Left ventricle myocardium inferior (tissue), 1 donor: Measurements from ENCODE around the gene SMG5. TPM values are rescaled to one million over a fixed set of nuclear protein-coding genes. Genes with fewer than 3 reads are reported as not detected.
A peak's percentile ranks its signal among the peaks of the same experiment; 100 is the strongest.

ENCODE experiments used
- DNase-seq: peaks from one replicate; pipeline ENCODE4 v3.0.0-alpha.2; 2020
- H3K27ac ChIP-seq: fragments of 200-600 bp; replicated peaks from 2 replicates; pipeline ENCODE4 v1.8.0; 2021
- H3K27me3 ChIP-seq: fragments of 200-600 bp; 2 replicates; pipeline ENCODE4 v1.8.0; 2021; ENCODE audit warnings: low read depth
- H3K36me3 ChIP-seq: fragments of 200-600 bp; 2 replicates; pipeline ENCODE4 v1.8.0; 2021
- H3K4me1 ChIP-seq: fragments of 200-600 bp; 2 replicates; pipeline ENCODE4 v1.8.0; 2021
- H3K4me3 ChIP-seq: fragments of 200-600 bp; 2 replicates; pipeline ENCODE4 v1.8.0; 2021; ENCODE audit warnings: mild to moderate bottlenecking, moderate library complexity
- H3K9me3 ChIP-seq: fragments of 200-600 bp; replicated peaks from 2 replicates; pipeline ENCODE4 v1.8.0; 2021
- intact Hi-C: fragments of 100-400 bp; cut with micrococcal nuclease; formaldehyde crosslinking; loops from one replicate; pipeline ENCODE4 v1.11.0; 2022
- total RNA-seq: library from RNA; stranded (reverse); fragmentation: NEBNext Ultra II Directional; extraction: Animal tissue kit (Norgen Biotek cat#: 25700); gene quantifications from one replicate; pipeline ENCODE4 v1.2.1, GENCODE V29; 2021
- TF ChIP-seq, protein P1 (sequence below): fragments of 200-600 bp; IDR thresholded peaks from 2 replicates; pipeline ENCODE4 v1.8.0; 2021; ENCODE audit warnings: antibody characterized with exemption, mild to moderate bottlenecking, borderline replicate concordance
- donor health status: DM: no; HTN: yes; CAD: no; lungs with severe emphysema.

The SMG5 gene
- total RNA-seq, 1 donor from 2014 or later: 91.1 TPM

DNA sequence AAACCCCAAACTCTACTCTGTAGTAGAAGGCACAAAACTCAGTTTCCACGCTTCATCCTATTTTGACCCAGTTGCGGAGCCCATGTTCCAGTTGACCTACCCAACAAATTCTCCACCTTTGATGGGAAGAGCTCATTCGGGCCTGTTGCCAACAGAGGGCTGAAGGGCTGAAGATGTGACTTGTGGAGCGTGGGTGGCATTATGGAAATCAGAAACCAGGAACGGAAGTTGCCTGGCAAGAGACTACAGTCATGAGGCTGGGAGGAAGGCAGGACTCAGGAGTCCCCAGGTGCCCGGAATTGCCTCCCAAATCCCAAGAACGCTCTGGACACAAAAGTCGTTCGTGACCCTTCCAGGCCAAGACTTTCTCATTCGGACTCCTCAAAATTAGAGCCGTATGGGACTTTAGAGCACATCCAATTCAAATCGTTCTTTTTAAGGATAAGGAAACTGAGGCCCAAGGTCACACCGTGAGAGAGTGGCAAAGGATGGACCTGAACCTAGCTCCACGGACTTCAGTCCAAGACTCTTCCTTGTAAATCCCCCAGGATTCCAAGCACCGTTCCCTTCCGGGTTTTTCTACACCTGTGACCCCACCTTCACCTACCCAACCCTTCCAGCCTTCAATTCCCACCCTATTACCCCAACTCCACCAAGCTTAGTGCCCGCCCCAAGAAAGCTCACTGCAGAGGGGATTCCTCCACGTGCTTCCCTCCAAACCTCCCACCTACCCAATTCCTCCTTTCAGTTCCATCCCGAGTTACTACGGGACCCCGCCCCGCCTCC lies 739 bp downstream of the SMG5 start:
- TF ChIP-seq, protein P1, sequence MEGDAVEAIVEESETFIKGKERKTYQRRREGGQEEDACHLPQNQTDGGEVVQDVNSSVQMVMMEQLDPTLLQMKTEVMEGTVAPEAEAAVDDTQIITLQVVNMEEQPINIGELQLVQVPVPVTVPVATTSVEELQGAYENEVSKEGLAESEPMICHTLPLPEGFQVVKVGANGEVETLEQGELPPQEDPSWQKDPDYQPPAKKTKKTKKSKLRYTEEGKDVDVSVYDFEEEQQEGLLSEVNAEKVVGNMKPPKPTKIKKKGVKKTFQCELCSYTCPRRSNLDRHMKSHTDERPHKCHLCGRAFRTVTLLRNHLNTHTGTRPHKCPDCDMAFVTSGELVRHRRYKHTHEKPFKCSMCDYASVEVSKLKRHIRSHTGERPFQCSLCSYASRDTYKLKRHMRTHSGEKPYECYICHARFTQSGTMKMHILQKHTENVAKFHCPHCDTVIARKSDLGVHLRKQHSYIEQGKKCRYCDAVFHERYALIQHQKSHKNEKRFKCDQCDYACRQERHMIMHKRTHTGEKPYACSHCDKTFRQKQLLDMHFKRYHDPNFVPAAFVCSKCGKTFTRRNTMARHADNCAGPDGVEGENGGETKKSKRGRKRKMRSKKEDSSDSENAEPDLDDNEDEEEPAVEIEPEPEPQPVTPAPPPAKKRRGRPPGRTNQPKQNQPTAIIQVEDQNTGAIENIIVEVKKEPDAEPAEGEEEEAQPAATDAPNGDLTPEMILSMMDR: no peak
- Histone ChIP-seq H3K36me3 (peaks cover 29% of the 10 kb centered on the region), H3K4me3 (peak overlapping the region; percentile 82), H3K9me3 (no peaks in the 10 kb centered on the region), H3K27ac (peak overlapping the region; percentile 92), H3K4me1 (peaks cover 49% of the 10 kb centered on the region), H3K27me3 (no peaks in the 10 kb centered on the region)
- intact Hi-C loops: no loop called here
- DNase-seq: no peak

DNA sequence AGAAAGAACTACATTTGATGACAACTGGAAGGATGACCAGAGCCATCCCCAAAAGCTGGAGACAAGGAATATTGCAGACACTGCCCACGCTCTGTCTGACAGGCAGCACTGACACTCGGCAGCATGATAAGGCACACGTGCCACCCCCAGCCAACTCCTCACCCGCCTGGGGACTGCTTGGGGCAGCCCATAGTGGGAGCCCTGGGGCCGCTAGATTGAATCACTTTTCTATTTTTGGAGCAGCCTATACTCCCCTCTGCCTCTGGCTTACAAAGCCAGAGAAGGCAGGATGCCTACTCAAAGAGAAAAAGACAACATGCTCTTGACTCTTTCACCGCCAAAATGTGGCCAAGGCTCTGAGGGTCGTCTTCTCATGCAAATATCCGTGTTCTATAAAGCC lies 1.3 kb downstream of the SMG5 start:
- intact Hi-C loops: no loop called here
- Histone ChIP-seq H3K9me3 (no peaks in the 10 kb centered on the region), H3K4me1 (peaks cover 49% of the 10 kb centered on the region), H3K27me3 (no peaks in the 10 kb centered on the region), H3K36me3 (peaks cover 29% of the 10 kb centered on the region), H3K27ac (peak overlapping the region; percentile 92), H3K4me3 (peak overlapping the region; percentile 82)
- TF ChIP-seq, protein P1: peak; percentile 14
- DNase-seq: peak; percentile 65

DNA sequence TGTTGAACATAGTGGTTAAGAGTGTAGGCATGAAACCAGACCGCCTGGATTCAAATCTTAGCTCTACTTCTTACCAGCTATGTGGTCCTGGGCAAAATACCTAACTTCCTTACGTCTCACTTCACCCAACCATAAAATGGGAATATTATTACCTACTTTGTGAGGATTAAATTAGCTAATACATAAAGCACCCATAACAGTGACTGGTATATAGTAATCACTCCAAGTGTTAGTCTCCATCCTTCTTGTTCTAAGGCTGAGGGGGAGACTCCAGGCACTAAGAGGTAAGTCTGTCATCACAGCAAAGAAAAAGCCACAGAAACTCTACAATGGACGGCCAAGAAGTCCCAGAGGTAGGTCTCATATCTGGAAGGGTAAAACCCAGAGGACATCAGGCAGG lies 2.8 kb downstream of the SMG5 start:
- Histone ChIP-seq H3K4me1 (peaks cover 49% of the 10 kb centered on the region), H3K36me3 (peaks cover 42% of the 10 kb centered on the region), H3K4me3 (no peak overlapping the region), H3K27ac (no peak overlapping the region), H3K27me3 (no peaks in the 10 kb centered on the region), H3K9me3 (no peaks in the 10 kb centered on the region)
- no peak for DNase-seq
- TF ChIP-seq, protein P1: no peak
- intact Hi-C loops: no loop called here

DNA sequence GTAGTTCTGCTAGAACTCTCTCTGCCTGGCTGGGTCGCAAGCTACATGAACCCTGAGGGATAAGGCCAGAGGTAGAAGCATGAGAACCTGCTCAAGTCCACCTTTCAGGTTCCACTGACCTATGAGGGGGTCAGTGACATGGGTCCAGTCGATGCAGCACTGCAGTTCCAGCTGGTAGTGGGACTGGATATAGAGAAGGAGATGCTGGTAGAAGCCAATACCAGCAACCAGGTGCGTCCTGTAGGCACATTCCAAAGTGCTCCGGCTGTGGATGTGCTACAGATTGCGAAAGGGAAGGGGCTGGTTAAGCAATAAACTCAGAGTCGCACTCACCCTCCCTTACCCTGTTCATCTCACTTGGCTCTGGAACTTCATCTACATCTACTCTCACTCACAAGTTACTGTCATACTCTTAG lies 5.7 kb downstream of the SMG5 start:
- Histone ChIP-seq H3K36me3 (peaks cover 71% of the 10 kb centered on the region), H3K27me3 (no peaks in the 10 kb centered on the region), H3K4me3 (no peak overlapping the region), H3K4me1 (peaks cover 28% of the 10 kb centered on the region), H3K27ac (no peak overlapping the region), H3K9me3 (no peaks in the 10 kb centered on the region)
- no peak for DNase-seq
- TF ChIP-seq, protein P1: no peak
- intact Hi-C loops: no loop called here

DNA sequence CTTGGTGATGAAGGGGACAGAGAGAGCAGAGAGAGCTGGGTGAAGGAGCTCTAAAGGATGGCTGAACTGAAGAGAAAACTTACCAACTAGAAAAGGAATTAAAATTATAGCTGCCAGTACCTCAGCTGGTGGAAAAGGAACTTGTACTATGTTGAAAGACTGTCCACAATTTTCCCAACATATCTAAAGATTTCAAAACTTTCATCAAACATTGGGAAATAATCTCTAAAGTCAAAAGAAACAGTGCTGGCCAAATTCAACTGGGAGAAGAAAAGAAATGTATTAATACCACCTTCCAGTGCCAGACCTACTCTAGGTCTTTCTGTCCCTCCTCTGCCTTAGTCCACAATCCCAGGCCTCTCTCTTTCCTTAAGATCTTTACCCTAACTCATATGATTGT lies 6.1 kb downstream of the SMG5 start:
- intact Hi-C loops: no loop called here
- no peak for DNase-seq
- Histone ChIP-seq H3K36me3 (peaks cover 75% of the 10 kb centered on the region), H3K4me3 (no peak overlapping the region), H3K27ac (no peak overlapping the region), H3K9me3 (no peaks in the 10 kb centered on the region), H3K4me1 (peaks cover 23% of the 10 kb centered on the region), H3K27me3 (no peaks in the 10 kb centered on the region)
- TF ChIP-seq, protein P1: no peak
